Measurements from ENCODE around the gene DUOX1.
"Not testable (repeated sequence)": the region's sequence is repeated elsewhere in the genome, so short reads cannot be mapped to it uniquely, and the experiment has no call there.

DUOX1 gene

DNA sequence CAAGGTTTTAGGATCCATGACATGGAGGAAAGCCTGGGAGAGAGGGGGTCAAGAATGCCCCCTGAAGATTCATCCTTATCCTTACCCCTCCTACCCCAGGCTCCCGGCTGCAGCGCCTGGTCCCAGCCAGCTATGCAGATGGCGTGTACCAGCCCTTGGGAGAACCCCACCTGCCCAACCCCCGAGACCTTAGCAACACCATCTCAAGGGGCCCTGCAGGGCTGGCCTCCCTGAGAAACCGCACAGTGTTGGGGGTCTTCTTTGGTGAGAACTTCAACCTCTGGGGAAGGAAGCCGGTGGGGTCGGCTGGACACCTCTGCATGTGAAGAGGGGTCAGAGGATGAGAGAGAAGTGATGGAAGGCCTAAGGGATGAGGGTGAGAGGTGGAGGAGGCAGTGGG lies 4.3 kb downstream of the DUOX1 start:
- Histone ChIP-seq H3K4me2 (ENCODE audit: insufficient read depth, low read length) (no peak overlapping the region), H3K36me3 (ENCODE audit: insufficient read depth, low read length) (no peaks in the 10 kb centered on the region), H3K27ac (ENCODE audit: low read length) (no peak overlapping the region), H3K79me2 (ENCODE audit: insufficient read depth, low read length) (no peaks in the 10 kb centered on the region), H3K4me3 (ENCODE audit: low read depth in 1 of 2, low read length in 2 of 2) (no peak overlapping the region), H3K9me3 (ENCODE audit: insufficient read depth, low read length, severe bottlenecking) (no peaks in the 10 kb centered on the region), H3K4me1 (ENCODE audit: insufficient read depth, low read length) (no peaks in the 10 kb centered on the region), H3K27me3 (ENCODE audit: insufficient read depth, low read length, poor library complexity) (no peaks in the 10 kb centered on the region), H3K9ac (ENCODE audit: low read depth, low read length) (no peak overlapping the region), H2AFZ (ENCODE audit: low read depth, low read length) (no peak overlapping the region), H4K20me1 (ENCODE audit: insufficient read depth, low read length) (no peaks in the 10 kb centered on the region)
- ATAC-seq (ENCODE audit: insufficient read depth, low read depth): no peak
- no peak for DNase-seq
- no peak for TF ChIP-seq EZH2 (IDR thresholded peaks at IDR 0.05; ENCODE audit: borderline replicate concordance, low read depth, low read length, severe bottlenecking)
- TF ChIP-seq, protein P1, sequence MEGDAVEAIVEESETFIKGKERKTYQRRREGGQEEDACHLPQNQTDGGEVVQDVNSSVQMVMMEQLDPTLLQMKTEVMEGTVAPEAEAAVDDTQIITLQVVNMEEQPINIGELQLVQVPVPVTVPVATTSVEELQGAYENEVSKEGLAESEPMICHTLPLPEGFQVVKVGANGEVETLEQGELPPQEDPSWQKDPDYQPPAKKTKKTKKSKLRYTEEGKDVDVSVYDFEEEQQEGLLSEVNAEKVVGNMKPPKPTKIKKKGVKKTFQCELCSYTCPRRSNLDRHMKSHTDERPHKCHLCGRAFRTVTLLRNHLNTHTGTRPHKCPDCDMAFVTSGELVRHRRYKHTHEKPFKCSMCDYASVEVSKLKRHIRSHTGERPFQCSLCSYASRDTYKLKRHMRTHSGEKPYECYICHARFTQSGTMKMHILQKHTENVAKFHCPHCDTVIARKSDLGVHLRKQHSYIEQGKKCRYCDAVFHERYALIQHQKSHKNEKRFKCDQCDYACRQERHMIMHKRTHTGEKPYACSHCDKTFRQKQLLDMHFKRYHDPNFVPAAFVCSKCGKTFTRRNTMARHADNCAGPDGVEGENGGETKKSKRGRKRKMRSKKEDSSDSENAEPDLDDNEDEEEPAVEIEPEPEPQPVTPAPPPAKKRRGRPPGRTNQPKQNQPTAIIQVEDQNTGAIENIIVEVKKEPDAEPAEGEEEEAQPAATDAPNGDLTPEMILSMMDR (IDR thresholded peaks at IDR 0.05; ENCODE audit: borderline replicate concordance, extremely low read depth, low read length, poor library complexity, severe bottlenecking): no peak

DNA sequence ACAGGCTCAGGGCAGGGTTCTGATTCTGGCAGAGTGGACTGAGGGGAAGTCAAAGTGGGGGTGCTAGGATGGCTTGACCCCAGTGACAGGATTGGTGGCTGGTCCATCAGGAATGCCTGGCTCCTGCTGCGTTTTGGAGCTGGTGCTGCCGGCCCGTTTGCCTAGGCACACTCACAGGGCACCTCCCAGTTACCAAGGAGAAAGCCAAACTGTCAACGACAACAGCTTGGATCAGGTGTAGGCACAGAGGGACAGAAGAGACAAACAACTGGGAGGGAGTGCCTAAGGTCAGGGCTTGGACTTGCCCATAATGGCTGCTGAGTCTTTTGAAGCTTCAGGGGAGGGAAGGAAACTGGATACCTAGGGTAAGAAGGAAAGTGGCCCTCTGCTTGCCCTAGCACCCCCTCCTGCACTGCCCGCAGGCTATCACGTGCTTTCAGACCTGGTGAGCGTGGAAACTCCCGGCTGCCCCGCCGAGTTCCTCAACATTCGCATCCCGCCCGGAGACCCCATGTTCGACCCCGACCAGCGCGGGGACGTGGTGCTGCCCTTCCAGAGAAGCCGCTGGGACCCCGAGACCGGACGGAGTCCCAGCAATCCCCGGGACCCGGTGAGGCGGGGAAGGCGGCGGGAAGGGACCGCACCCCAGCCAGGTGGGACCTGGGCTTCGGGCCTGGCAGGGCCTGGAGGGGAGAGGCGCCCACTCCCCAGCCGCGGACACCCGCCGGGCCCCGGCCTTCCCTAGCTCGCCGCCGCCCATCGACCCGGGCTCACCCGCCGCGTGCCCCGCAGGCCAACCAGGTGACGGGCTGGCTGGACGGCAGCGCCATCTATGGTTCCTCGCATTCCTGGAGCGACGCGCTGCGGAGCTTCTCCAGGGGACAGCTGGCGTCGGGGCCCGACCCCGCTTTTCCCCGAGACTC lies 5.1 kb downstream of the DUOX1 start:
- TF ChIP-seq, protein P1 (IDR thresholded peaks at IDR 0.05; ENCODE audit: borderline replicate concordance, extremely low read depth, low read length, poor library complexity, severe bottlenecking): no peak
- no peak for TF ChIP-seq EZH2 (IDR thresholded peaks at IDR 0.05; ENCODE audit: borderline replicate concordance, low read depth, low read length, severe bottlenecking)
- no peaks in the 10 kb centered on the region for H3K36me3 ChIP-seq (ENCODE audit: insufficient read depth, low read length)
- no peaks in the 10 kb centered on the region for H3K79me2 ChIP-seq (ENCODE audit: insufficient read depth, low read length)
- ATAC-seq (ENCODE audit: insufficient read depth, low read depth): no peak
- H3K4me3 ChIP-seq (ENCODE audit: low read depth in 1 of 2, low read length in 2 of 2): no peak overlapping the region
- H3K27ac ChIP-seq (ENCODE audit: low read length): no peak overlapping the region
- no peak overlapping the region for H3K4me2 ChIP-seq (ENCODE audit: insufficient read depth, low read length)
- DNase-seq: no peak
- H4K20me1 ChIP-seq (ENCODE audit: insufficient read depth, low read length): no peaks in the 10 kb centered on the region
- no peaks in the 10 kb centered on the region for H3K4me1 ChIP-seq (ENCODE audit: insufficient read depth, low read length)
- no peak overlapping the region for H2AFZ ChIP-seq (ENCODE audit: low read depth, low read length)
- no peaks in the 10 kb centered on the region for H3K9me3 ChIP-seq (ENCODE audit: insufficient read depth, low read length, severe bottlenecking)
- no peak overlapping the region for H3K9ac ChIP-seq (ENCODE audit: low read depth, low read length)
- H3K27me3 ChIP-seq (ENCODE audit: insufficient read depth, low read length, poor library complexity): no peaks in the 10 kb centered on the region

DNA sequence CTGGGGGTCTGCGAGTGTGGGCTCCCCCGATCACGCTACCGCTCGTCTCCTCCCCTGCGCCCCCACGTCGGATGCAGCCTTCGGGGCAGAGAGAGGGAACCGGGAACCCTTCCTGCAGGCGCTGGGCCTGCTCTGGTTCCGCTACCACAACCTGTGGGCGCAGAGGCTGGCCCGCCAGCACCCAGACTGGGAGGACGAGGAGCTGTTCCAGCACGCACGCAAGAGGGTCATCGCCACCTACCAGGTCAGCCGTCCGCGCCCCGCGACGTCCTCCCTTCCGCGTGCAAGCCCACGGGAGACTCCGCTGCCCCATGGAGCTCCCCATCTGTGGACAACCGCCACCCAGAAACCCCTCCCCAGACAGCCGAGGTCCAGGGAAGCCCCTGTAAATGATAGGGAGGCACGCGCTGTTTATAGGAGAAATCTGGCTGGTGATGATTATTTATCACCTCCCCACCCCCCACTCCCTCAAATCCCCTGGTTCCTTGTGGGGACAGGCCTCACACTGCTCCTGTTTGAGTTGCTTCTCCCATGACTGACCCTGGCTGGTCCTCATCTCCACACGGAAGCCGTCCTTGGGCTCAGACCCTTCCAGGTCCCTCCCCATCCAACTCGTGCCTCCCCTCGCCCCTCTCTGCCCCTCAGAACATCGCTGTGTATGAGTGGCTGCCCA lies 6.0 kb downstream of the DUOX1 start:
- not testable (repeated sequence) for ATAC-seq (ENCODE audit: insufficient read depth, low read depth)

DNA sequence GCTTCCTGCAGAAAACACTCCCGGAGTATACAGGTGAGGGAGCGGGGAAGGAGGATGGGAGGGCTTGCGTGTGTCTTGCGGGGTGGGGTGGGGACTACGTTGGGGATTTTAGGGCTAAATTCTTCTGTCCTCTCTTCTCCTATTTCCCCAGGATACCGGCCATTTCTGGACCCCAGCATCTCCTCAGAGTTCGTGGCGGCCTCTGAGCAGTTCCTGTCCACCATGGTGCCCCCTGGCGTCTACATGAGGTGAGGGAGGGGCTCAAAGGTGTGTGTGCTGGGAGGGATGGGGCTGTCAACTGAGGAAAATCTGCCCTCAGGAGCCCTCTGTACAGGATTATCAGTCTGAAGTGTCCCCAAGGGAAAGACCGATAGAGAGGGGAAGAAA lies 6.6 kb downstream of the DUOX1 start:
- no peaks in the 10 kb centered on the region for H3K9me3 ChIP-seq (ENCODE audit: insufficient read depth, low read length, severe bottlenecking)
- H3K9ac ChIP-seq (ENCODE audit: low read depth, low read length): no peak overlapping the region
- no peaks in the 10 kb centered on the region for H3K36me3 ChIP-seq (ENCODE audit: insufficient read depth, low read length)
- no peak for TF ChIP-seq EZH2 (IDR thresholded peaks at IDR 0.05; ENCODE audit: borderline replicate concordance, low read depth, low read length, severe bottlenecking)
- TF ChIP-seq, protein P1 (IDR thresholded peaks at IDR 0.05; ENCODE audit: borderline replicate concordance, extremely low read depth, low read length, poor library complexity, severe bottlenecking): no peak
- no peak for ATAC-seq (ENCODE audit: insufficient read depth, low read depth)
- H4K20me1 ChIP-seq (ENCODE audit: insufficient read depth, low read length): no peaks in the 10 kb centered on the region
- H3K79me2 ChIP-seq (ENCODE audit: insufficient read depth, low read length): no peaks in the 10 kb centered on the region
- H3K4me1 ChIP-seq (ENCODE audit: insufficient read depth, low read length): no peaks in the 10 kb centered on the region
- H3K27me3 ChIP-seq (ENCODE audit: insufficient read depth, low read length, poor library complexity): no peaks in the 10 kb centered on the region
- H3K4me2 ChIP-seq (ENCODE audit: insufficient read depth, low read length): no peak overlapping the region
- H3K4me3 ChIP-seq (ENCODE audit: low read depth in 1 of 2, low read length in 2 of 2): no peak overlapping the region
- no peak overlapping the region for H2AFZ ChIP-seq (ENCODE audit: low read depth, low read length)
- DNase-seq: no peak
- no peak overlapping the region for H3K27ac ChIP-seq (ENCODE audit: low read length)

More for the DNA sequence above, 6.0 kb downstream of the DUOX1 start:
- H3K27me3 ChIP-seq (ENCODE audit: insufficient read depth, low read length, poor library complexity); H2AFZ ChIP-seq (ENCODE audit: low read depth, low read length); H3K9ac ChIP-seq (ENCODE audit: low read depth, low read length); H3K4me3 ChIP-seq (ENCODE audit: low read depth in 1 of 2, low read length in 2 of 2); DNase-seq; H3K79me2 ChIP-seq (ENCODE audit: insufficient read depth, low read length); H4K20me1 ChIP-seq (ENCODE audit: insufficient read depth, low read length); H3K4me1 ChIP-seq (ENCODE audit: insufficient read depth, low read length); H3K9me3 ChIP-seq (ENCODE audit: insufficient read depth, low read length, severe bottlenecking); H3K36me3 ChIP-seq (ENCODE audit: insufficient read depth, low read length); H3K27ac ChIP-seq (ENCODE audit: low read length); H3K4me2 ChIP-seq (ENCODE audit: insufficient read depth, low read length): not testable (repeated sequence)
